Small intestine (tissue), 7 donors: Measurements from ENCODE around the gene PPM1G. TPM values are rescaled to one million over a fixed set of nuclear protein-coding genes. Genes with fewer than 3 reads are reported as not detected.

Experiments
- DNase-seq, 2 donors: peaks; one replicate each; pipeline versions ENCODE4 v3.0.0 to v3.0.0-alpha.2; 2013
- FAIRE-seq: peaks from 2 replicates; lab custom pipeline; 2012; peaks lifted over from hg19 to GRCh38; lab: Jason Lieb, UNC
- H3K27ac ChIP-seq, 3 donors: one replicate each; pipeline ENCODE4 v1.5.1; 2013; ENCODE audit warnings: low read length in 2 of 3, mild to moderate bottlenecking in 2 of 3, control low read depth in 1 of 3, inconsistent platforms in 1 of 3, low read depth in 1 of 3, moderate library complexity in 1 of 3
- H3K27me3 ChIP-seq, 3 donors: one replicate each; pipeline ENCODE4 v1.6.1; 2013; ENCODE audit warnings: low read length in 3 of 3, inconsistent platforms in 1 of 3; ENCODE audit not compliant: control insufficient read depth in 3 of 3, insufficient read depth in 3 of 3
- H3K36me3 ChIP-seq, 3 donors: one replicate each; pipeline ENCODE4 v1.6.1; 2013; ENCODE audit warnings: low read length in 3 of 3, inconsistent platforms in 1 of 3, low read depth in 1 of 3, mild to moderate bottlenecking in 1 of 3, moderate library complexity in 1 of 3; ENCODE audit not compliant: control insufficient read depth in 3 of 3, insufficient read depth in 2 of 3
- H3K4me1 ChIP-seq, 3 donors: one replicate each; pipeline ENCODE4 v1.6.1; 2013; ENCODE audit warnings: low read length in 2 of 3, inconsistent platforms in 1 of 3, low read depth in 1 of 3, mild to moderate bottlenecking in 1 of 3, moderate library complexity in 1 of 3; ENCODE audit not compliant: control insufficient read depth in 3 of 3, insufficient read depth in 2 of 3
- H3K4me3 ChIP-seq, 3 donors: one replicate each; pipeline ENCODE4 v1.5.1; 2013; ENCODE audit warnings: low read length in 3 of 3, control low read depth in 1 of 3, inconsistent platforms in 1 of 3, low read depth in 1 of 3, mild to moderate bottlenecking in 1 of 3, moderate library complexity in 1 of 3
- H3K9me3 ChIP-seq, 2 donors: one replicate each; pipeline ENCODE4 v1.6.1; 2013; ENCODE audit warnings: low read depth in 1 of 2, low read length in 1 of 2; ENCODE audit not compliant: control insufficient read depth in 2 of 2, insufficient read depth in 1 of 2
- WGBS, 3 donors: extraction: QIAGEN DNeasy Blood & Tissue Kit; methylation state at CpG; one replicate each; pipeline ENCODE4 v1.1.7; 2013; 5-methylcytosine and 5-hydroxymethylcytosine counted together
- polyA plus RNA-seq, 4 donors: library from polyadenylated mRNA; stranded (reverse) in 3 of 4; unstranded in 1 of 4; fragments of 200-250 nt in 3 of 4; fragments of 120-200 nt in 1 of 4; gene quantifications; one replicate each; pipeline versions ENCODE4 v1.2.1 to v1.2.3, GENCODE V29; 2013
- donor health status: healthy with polysubstance abuse.
- donor health status: control.
- donor health status: control.
- donor health status: Bipolar disorder and iron deficiency.
- donor health status: healthy.

The PPM1G gene
- polyA plus RNA-seq, 4 donors, result 44.1 to 93.1 (median 53.0) TPM

GRCh38 chr2:27407798-27408491 lies 1.4 kb downstream of the PPM1G start:
- peak overlapping the region in 2 of 3 donors; percentile 8 to 21 for H3K27ac ChIP-seq
- 46 to 51% (median 51%) methylated on average over 16 of the region's 16 CpGs for WGBS, 3 donors

GRCh38 chr2:27400348-27401135 lies 8.8 kb downstream of the PPM1G start:
- no peaks in the 10 kb centered on the region for H3K9me3 ChIP-seq
- no peak for FAIRE-seq

More at GRCh38 chr2:27407798-27408491, 1.4 kb downstream of the PPM1G start:
- DNase-seq, result peak; percentile 50 to 60
- Histone ChIP-seq H3K9me3 (no peaks in the 10 kb centered on the region), H3K36me3 (peaks cover 0 to 22% (median 0%) of the 10 kb centered on the region in 3 donors), H3K4me3 (peak overlapping the region; percentile 15 to 91 (median 89)), H3K4me1 (peaks cover 0 to 6% (median 5%) of the 10 kb centered on the region in 3 donors), H3K27me3 (no peaks in the 10 kb centered on the region)
- FAIRE-seq, result no peak

GRCh38 chr2:27398962-27399361 lies 10.4 kb downstream of the PPM1G start:
- WGBS, 3 donors, result 92 to 95% (median 94%) methylated on average over 5 of the region's 5 CpGs
- FAIRE-seq, result no peak
- Histone ChIP-seq H3K4me3 (no peak overlapping the region), H3K27ac (no peak overlapping the region), H3K36me3 (peaks cover 0 to 22% (median 0%) of the 10 kb centered on the region in 3 donors), H3K9me3 (no peaks in the 10 kb centered on the region), H3K4me1 (no peaks in the 10 kb centered on the region), H3K27me3 (no peaks in the 10 kb centered on the region)
- no peak for DNase-seq

More at GRCh38 chr2:27400348-27401135, 8.8 kb downstream of the PPM1G start:
- no peak overlapping the region for H3K27ac ChIP-seq
- H3K27me3 ChIP-seq, result no peaks in the 10 kb centered on the region
- no peak overlapping the region for H3K4me3 ChIP-seq
- WGBS, 3 donors, result 93 to 97% (median 96%) methylated on average over 2 of the region's 2 CpGs
- no peaks in the 10 kb centered on the region for H3K4me1 ChIP-seq
- DNase-seq, result no peak
- peaks cover 0 to 33% (median 0%) of the 10 kb centered on the region in 3 donors for H3K36me3 ChIP-seq

- Histone ChIP-seq H3K4me1 (no peaks in the 10 kb centered on the region), H3K9me3 (no peaks in the 10 kb centered on the region), H3K4me3 (no peak overlapping the region), H3K27me3 (no peaks in the 10 kb centered on the region), H3K36me3 (peaks cover 0 to 21% (median 0%) of the 10 kb centered on the region in 3 donors), H3K27ac (no peak overlapping the region)
- DNase-seq, result no peak
- 97 to 99% (median 98%) methylated on average over 32 to 33 of the region's 33 CpGs for WGBS, 3 donors
- no peak for FAIRE-seq
Observed at GRCh38 chr2:27393225-27393624, 16.2 kb downstream of the PPM1G start.

- H3K4me3 ChIP-seq, result no peak overlapping the region
- H3K36me3 ChIP-seq, result peaks cover 0 to 21% (median 1%) of the 10 kb centered on the region in 3 donors
- H3K27ac ChIP-seq, result no peak overlapping the region
- no peaks in the 10 kb centered on the region for H3K27me3 ChIP-seq
- H3K4me1 ChIP-seq, result no peaks in the 10 kb centered on the region
- 91 to 96% (median 91%) methylated on average over 9 of the region's 9 CpGs for WGBS, 3 donors
- FAIRE-seq (no peak), DNase-seq (no peak)
- no peaks in the 10 kb centered on the region for H3K9me3 ChIP-seq
Observed at GRCh38 chr2:27390822-27391679, 18.3 kb downstream of the PPM1G start.

GRCh38 chr2:27381577-27382181 lies 27.7 kb downstream of the PPM1G start:
- no peaks in the 10 kb centered on the region for H3K9me3 ChIP-seq
- H3K4me1 ChIP-seq, result peaks cover 2 to 22% (median 2%) of the 10 kb centered on the region in 3 donors
- no peak for FAIRE-seq
- H3K4me3 ChIP-seq, result no peak overlapping the region
- peaks cover 18 to 61% (median 26%) of the 10 kb centered on the region in 3 donors for H3K36me3 ChIP-seq
- no peaks in the 10 kb centered on the region for H3K27me3 ChIP-seq
- no peak for DNase-seq
- WGBS, 3 donors, result 73 to 82% (median 77%) methylated on average over 10 of the region's 10 CpGs
- H3K27ac ChIP-seq, result peak overlapping the region in 1 of 3 donors; percentile 88

GRCh38 chr2:27380626-27381545 lies 28.5 kb downstream of the PPM1G start, which contains the start of gene ZNF513:
Gene ZNF513 (minus strand): TSS chr2:27380734. CDS start chr2:27380526, 208 bp downstream.
- Histone ChIP-seq H3K27me3 (no peaks in the 10 kb centered on the region), H3K9me3 (no peaks in the 10 kb centered on the region), H3K36me3 (peaks cover 18 to 69% (median 30%) of the 10 kb centered on the region in 3 donors), H3K27ac (peak within 1 kb of the TSS; percentile 82 to 96 (median 88)), H3K4me1 (peaks cover 2 to 22% (median 2%) of the 10 kb centered on the region in 3 donors), H3K4me3 (peak within 1 kb of the TSS; percentile 65 to 91 (median 79))
- FAIRE-seq (no peak), DNase-seq (peak; percentile 96 to 97)
- WGBS, 3 donors, result 15 to 18% (median 17%) methylated on average over 58 to 67 of the region's 67 CpGs
